Activated B cell treated with CpG ODN at 0.5 μM for 24 hours (primary cell): Measurements from ENCODE around the gene OR2H1. TPM values are rescaled to one million over a fixed set of nuclear protein-coding genes. Genes with fewer than 3 reads are reported as not detected.

ENCODE experiments used
- ATAC-seq: fragments of 200-7000 bp; cut with Tn5 transposase; one replicate; pipeline ENCODE4 v1.10.0; 2021; ENCODE audit warnings: low read depth, mild to moderate bottlenecking, moderate library complexity
- CTCF ChIA-PET: fragments of 350-600 bp; sonication (Branson Sonifier 250); formaldehyde crosslinking; loops from one replicate; lab custom pipeline; 2021; ENCODE audit warnings: antibody characterized with exemption; lab: Charles Lee
- POLR2A ChIA-PET: fragments of 350-600 bp; sonication (Branson Sonifier 250); formaldehyde crosslinking; loops from one replicate; lab custom pipeline; 2021; ENCODE audit warnings: antibody characterized with exemption; lab: Charles Lee
- DNase-seq: peaks from one replicate; pipeline ENCODE4 v3.0.0; 2022
- H3K27ac Mint-ChIP-seq: one replicate; pipeline ENCODE4 v1.8.0; 2020; ENCODE audit warnings: mixed read lengths
- H3K27me3 Mint-ChIP-seq: one replicate; pipeline ENCODE4 v1.8.0; 2021; ENCODE audit warnings: mixed read lengths
- H3K36me3 Mint-ChIP-seq: one replicate; pipeline ENCODE4 v1.8.0; 2021; ENCODE audit warnings: low read depth, mixed read lengths
- H3K4me1 Mint-ChIP-seq: one replicate; pipeline ENCODE4 v1.8.0; 2021; ENCODE audit warnings: mixed read lengths
- H3K4me3 Mint-ChIP-seq: one replicate; pipeline ENCODE4 v1.8.0; 2020; ENCODE audit warnings: mild to moderate bottlenecking, mixed read lengths
- H3K9me3 Mint-ChIP-seq: one replicate; pipeline ENCODE4 v1.8.0; 2020; ENCODE audit warnings: mixed read lengths
- intact Hi-C: fragments of 100-400 bp; cut with micrococcal nuclease; formaldehyde crosslinking; loops from one replicate; pipeline ENCODE4 v1.15.1; 2024
- total RNA-seq: library from RNA; stranded (reverse); gene quantifications from 2 replicates; pipeline ENCODE4 v1.2.3, GENCODE V29; 2022
- TF ChIP-seq, protein P1 (sequence below): fragments of 200-600 bp; IDR thresholded peaks from one replicate; pipeline ENCODE4 v1.8.0; 2022; ENCODE audit warnings: antibody characterized with exemption, mild to moderate bottlenecking

The OR2H1 gene
- total RNA-seq, 1 donor from 2014 or later: not detected

- TF ChIP-seq, protein P1, sequence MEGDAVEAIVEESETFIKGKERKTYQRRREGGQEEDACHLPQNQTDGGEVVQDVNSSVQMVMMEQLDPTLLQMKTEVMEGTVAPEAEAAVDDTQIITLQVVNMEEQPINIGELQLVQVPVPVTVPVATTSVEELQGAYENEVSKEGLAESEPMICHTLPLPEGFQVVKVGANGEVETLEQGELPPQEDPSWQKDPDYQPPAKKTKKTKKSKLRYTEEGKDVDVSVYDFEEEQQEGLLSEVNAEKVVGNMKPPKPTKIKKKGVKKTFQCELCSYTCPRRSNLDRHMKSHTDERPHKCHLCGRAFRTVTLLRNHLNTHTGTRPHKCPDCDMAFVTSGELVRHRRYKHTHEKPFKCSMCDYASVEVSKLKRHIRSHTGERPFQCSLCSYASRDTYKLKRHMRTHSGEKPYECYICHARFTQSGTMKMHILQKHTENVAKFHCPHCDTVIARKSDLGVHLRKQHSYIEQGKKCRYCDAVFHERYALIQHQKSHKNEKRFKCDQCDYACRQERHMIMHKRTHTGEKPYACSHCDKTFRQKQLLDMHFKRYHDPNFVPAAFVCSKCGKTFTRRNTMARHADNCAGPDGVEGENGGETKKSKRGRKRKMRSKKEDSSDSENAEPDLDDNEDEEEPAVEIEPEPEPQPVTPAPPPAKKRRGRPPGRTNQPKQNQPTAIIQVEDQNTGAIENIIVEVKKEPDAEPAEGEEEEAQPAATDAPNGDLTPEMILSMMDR: no peak
- Mint-ChIP-seq H3K4me1 (no peaks in the 10 kb centered on the region), H3K36me3 (no peaks in the 10 kb centered on the region), H3K27ac (no peak overlapping the region), H3K9me3 (no peaks in the 10 kb centered on the region), H3K4me3 (no peak overlapping the region), H3K27me3 (peaks cover 8% of the 10 kb centered on the region)
- DNase-seq (no peak), ATAC-seq (no peak)
- intact Hi-C loops: no loop called here
- ChIA-PET POLR2A (no interaction called here), CTCF (no interaction called here)
Observed at GRCh38 chr6:29491574-29491973, 34.6 kb downstream of the OR2H1 start.

GRCh38 chr6:29493261-29493660 lies 36.3 kb downstream of the OR2H1 start:
- H3K36me3 Mint-ChIP-seq: no peaks in the 10 kb centered on the region
- H3K4me3 Mint-ChIP-seq: no peak overlapping the region
- H3K27ac Mint-ChIP-seq: no peak overlapping the region
- H3K4me1 Mint-ChIP-seq: no peaks in the 10 kb centered on the region
- ChIA-PET CTCF (no interaction called here), POLR2A (no interaction called here)
- peaks cover 16% of the 10 kb centered on the region for H3K27me3 Mint-ChIP-seq
- no peaks in the 10 kb centered on the region for H3K9me3 Mint-ChIP-seq
- TF ChIP-seq, protein P1: no peak
- intact Hi-C loops: no loop called here
- DNase-seq (no peak), ATAC-seq (no peak)

- intact Hi-C loops: no loop called here
- H3K27me3 Mint-ChIP-seq: peaks cover 20% of the 10 kb centered on the region
Observed at GRCh38 chr6:29494131-29494530, 37.2 kb downstream of the OR2H1 start.

DNA sequence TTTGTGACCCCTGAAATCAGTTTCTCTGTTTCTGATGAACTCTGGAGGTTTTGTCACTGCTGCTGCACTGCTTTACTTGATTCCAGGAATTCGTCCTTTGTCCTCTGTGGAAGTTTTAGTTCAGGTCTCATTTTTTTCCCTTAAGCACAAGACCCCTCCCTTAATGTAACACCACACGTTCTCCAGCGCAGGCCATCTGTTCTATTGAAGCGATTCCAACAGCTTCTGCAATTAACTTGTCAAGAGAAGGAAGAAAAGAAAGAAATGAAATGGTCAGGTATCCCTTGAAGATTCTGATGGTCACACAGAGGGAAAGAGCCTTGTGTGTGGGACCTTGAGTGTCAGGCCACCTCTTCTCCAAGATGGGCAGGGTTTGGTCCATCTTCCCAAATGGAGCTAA lies 38.6 kb downstream of the OR2H1 start:
- H3K4me1 Mint-ChIP-seq: no peaks in the 10 kb centered on the region
- ATAC-seq (no peak), DNase-seq (no peak)
- TF ChIP-seq, protein P1: no peak
- peaks cover 20% of the 10 kb centered on the region for H3K27me3 Mint-ChIP-seq
- H3K4me3 Mint-ChIP-seq: no peak overlapping the region
- H3K27ac Mint-ChIP-seq: no peak overlapping the region
- H3K36me3 Mint-ChIP-seq: no peaks in the 10 kb centered on the region
- CTCF ChIA-PET: no interaction called here
- POLR2A ChIA-PET: no interaction called here
- intact Hi-C loops: no loop called here
- no peaks in the 10 kb centered on the region for H3K9me3 Mint-ChIP-seq

More at GRCh38 chr6:29494131-29494530, 37.2 kb downstream of the OR2H1 start:
- Mint-ChIP-seq H3K9me3 (no peaks in the 10 kb centered on the region), H3K36me3 (no peaks in the 10 kb centered on the region), H3K27ac (no peak overlapping the region), H3K4me3 (no peak overlapping the region), H3K4me1 (no peaks in the 10 kb centered on the region)
- no peak for DNase-seq
- no peak for ATAC-seq
- TF ChIP-seq, protein P1: no peak
- POLR2A ChIA-PET: no interaction called here
- CTCF ChIA-PET: no interaction called here

GRCh38 chr6:29496961-29497360 lies 40.0 kb downstream of the OR2H1 start:
- TF ChIP-seq, protein P1: no peak
- CTCF ChIA-PET: no interaction called here
- Mint-ChIP-seq H3K27ac (no peak overlapping the region), H3K4me1 (no peaks in the 10 kb centered on the region), H3K27me3 (peaks cover 23% of the 10 kb centered on the region), H3K9me3 (no peaks in the 10 kb centered on the region), H3K36me3 (no peaks in the 10 kb centered on the region), H3K4me3 (no peak overlapping the region)
- no peak for DNase-seq
- intact Hi-C loops: no loop called here
- no peak for ATAC-seq
- POLR2A ChIA-PET: no interaction called here
